GM19324 (cell line): ENCODE results near the gene NF2.
"Not testable (repeated sequence)": the region's sequence is repeated elsewhere in the genome, so short reads cannot be mapped to it uniquely, and the experiment has no call there.

ENCODE experiments used
- ATAC-seq: cut with Tn5 transposase; IDR thresholded peaks from one replicate; pipeline ENCODE4 v1.9.1; 2021; ENCODE audit warnings: mild to moderate bottlenecking, moderate library complexity; ENCODE audit not compliant: unreplicated experiment, low FRiP score

The NF2 gene

GRCh38 chr22:29603358-29604075 is at the start of gene NF2:
NF2 (plus strand) TSS chr22:29603633; CDS start chr22:29603999, 366 bp downstream.
- ATAC-seq = peak; percentile 96

GRCh38 chr22:29555065-29555644 is 48.3 kb upstream of the NF2 start:
- no peak for ATAC-seq

- no peak for ATAC-seq
Measured at GRCh38 chr22:29559030-29559429, 44.4 kb upstream of the NF2 start.

GRCh38 chr22:29559853-29560252 is 43.6 kb upstream of the NF2 start:
- no peak for ATAC-seq

- ATAC-seq = no peak
Measured at GRCh38 chr22:29563652-29564460, 39.6 kb upstream of the NF2 start.

GRCh38 chr22:29566513-29566912 is 36.9 kb upstream of the NF2 start:
- not testable (repeated sequence) for ATAC-seq

GRCh38 chr22:29567338-29567737 is 36.1 kb upstream of the NF2 start:
- no peak for ATAC-seq

GRCh38 chr22:29569011-29569678 is 34.3 kb upstream of the NF2 start:
- no peak for ATAC-seq

GRCh38 chr22:29570456-29570855 is 33.0 kb upstream of the NF2 start:
- ATAC-seq = no peak

- no peak for ATAC-seq
Measured at GRCh38 chr22:29570912-29571549, 32.4 kb upstream of the NF2 start.

- ATAC-seq = no peak
Measured at GRCh38 chr22:29574762-29575450, 28.5 kb upstream of the NF2 start.

GRCh38 chr22:29578462-29579200 is 24.8 kb upstream of the NF2 start:
- ATAC-seq = no peak

- no peak for ATAC-seq
Measured at GRCh38 chr22:29580200-29580810, 23.1 kb upstream of the NF2 start.

GRCh38 chr22:29581799-29582198 is 21.6 kb upstream of the NF2 start:
- no peak for ATAC-seq

- ATAC-seq = no peak
Measured at GRCh38 chr22:29584975-29585374, 18.5 kb upstream of the NF2 start.

- ATAC-seq = not testable (repeated sequence)
Measured at GRCh38 chr22:29586193-29586705, 17.2 kb upstream of the NF2 start.

- ATAC-seq = no peak
Measured at GRCh38 chr22:29587938-29588699, 15.3 kb upstream of the NF2 start.

GRCh38 chr22:29593923-29594322 is 9.5 kb upstream of the NF2 start:
- ATAC-seq = no peak
